GM19463 (cell line): ENCODE results near the gene AOPEP.

ENCODE experiments used
- ATAC-seq: cut with Tn5 transposase; IDR thresholded peaks from one replicate; pipeline ENCODE4 v1.9.1; 2021; ENCODE audit warnings: mild to moderate bottlenecking, moderate library complexity; ENCODE audit not compliant: unreplicated experiment

AOPEP gene

GRCh38 chr9:95028853-95029219 is 302.3 kb downstream of the AOPEP start:
- no peak for ATAC-seq

- no peak for ATAC-seq
Measured at GRCh38 chr9:95029288-95029687, 302.8 kb downstream of the AOPEP start.

- no peak for ATAC-seq
Measured at GRCh38 chr9:95029720-95030119, 303.2 kb downstream of the AOPEP start.

- no peak for ATAC-seq
Measured at GRCh38 chr9:95030344-95030743, 303.8 kb downstream of the AOPEP start.

- ATAC-seq: no peak
Measured at GRCh38 chr9:95030920-95031642, 304.6 kb downstream of the AOPEP start.

GRCh38 chr9:95031711-95032461 is 305.4 kb downstream of the AOPEP start:
- ATAC-seq: no peak

- ATAC-seq: no peak
Measured at GRCh38 chr9:95032580-95033341, 306.3 kb downstream of the AOPEP start.

- ATAC-seq: no peak
Measured at GRCh38 chr9:95035846-95036245, 309.3 kb downstream of the AOPEP start.

- ATAC-seq: no peak
Measured at GRCh38 chr9:95036676-95037075, 310.2 kb downstream of the AOPEP start.

- ATAC-seq: no peak
Measured at GRCh38 chr9:95037789-95038521, 311.5 kb downstream of the AOPEP start.

- ATAC-seq: no peak
Measured at GRCh38 chr9:95038666-95039065, 312.2 kb downstream of the AOPEP start.

- ATAC-seq: no peak
Measured at GRCh38 chr9:95040106-95040505, 313.6 kb downstream of the AOPEP start.

- no peak for ATAC-seq
Measured at GRCh38 chr9:95043826-95044225, 317.3 kb downstream of the AOPEP start.

GRCh38 chr9:95044731-95045508 is 318.4 kb downstream of the AOPEP start:
- no peak for ATAC-seq

- ATAC-seq: no peak
Measured at GRCh38 chr9:95045751-95046150, 319.3 kb downstream of the AOPEP start.

- ATAC-seq: no peak
Measured at GRCh38 chr9:95047452-95048224, 321.1 kb downstream of the AOPEP start.

- ATAC-seq: peak; percentile 91
Measured at GRCh38 chr9:95048225-95049087, 322.0 kb downstream of the AOPEP start.

GRCh38 chr9:95049761-95050160 is 323.3 kb downstream of the AOPEP start:
- no peak for ATAC-seq
